ENCODE measurements around the gene TP53BP1.

TP53BP1 gene

DNA sequence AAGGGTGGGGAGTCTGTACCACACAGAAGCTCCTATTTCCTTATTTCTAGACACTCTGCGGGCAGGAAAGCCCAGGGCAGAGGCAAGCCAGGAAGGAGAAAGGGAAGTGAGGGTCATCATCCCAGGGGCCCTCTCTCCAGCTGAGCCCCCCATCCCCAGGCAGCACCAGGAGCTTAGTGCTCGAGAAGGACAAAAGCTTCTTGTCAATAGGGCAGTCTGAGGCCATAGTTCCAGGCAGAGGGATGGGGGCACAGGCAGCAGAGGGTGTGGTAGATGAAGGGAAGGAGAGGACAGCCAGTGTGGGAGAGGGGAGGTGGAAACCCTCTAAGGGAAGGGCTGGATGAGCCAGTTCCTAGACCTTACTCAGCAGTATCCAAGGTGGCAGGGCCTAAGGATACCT is 27.2 kb upstream of the TP53BP1 start:
- no peak for DNase-seq (ENCODE audit: low read depth)

- no peak for DNase-seq (ENCODE audit: low read depth)
Observed at GRCh38 chr15:43519196-43519595, 26.2 kb upstream of the TP53BP1 start.

GRCh38 chr15:43518197-43518761 is 25.3 kb upstream of the TP53BP1 start:
- no peak for DNase-seq (ENCODE audit: low read depth)

DNA sequence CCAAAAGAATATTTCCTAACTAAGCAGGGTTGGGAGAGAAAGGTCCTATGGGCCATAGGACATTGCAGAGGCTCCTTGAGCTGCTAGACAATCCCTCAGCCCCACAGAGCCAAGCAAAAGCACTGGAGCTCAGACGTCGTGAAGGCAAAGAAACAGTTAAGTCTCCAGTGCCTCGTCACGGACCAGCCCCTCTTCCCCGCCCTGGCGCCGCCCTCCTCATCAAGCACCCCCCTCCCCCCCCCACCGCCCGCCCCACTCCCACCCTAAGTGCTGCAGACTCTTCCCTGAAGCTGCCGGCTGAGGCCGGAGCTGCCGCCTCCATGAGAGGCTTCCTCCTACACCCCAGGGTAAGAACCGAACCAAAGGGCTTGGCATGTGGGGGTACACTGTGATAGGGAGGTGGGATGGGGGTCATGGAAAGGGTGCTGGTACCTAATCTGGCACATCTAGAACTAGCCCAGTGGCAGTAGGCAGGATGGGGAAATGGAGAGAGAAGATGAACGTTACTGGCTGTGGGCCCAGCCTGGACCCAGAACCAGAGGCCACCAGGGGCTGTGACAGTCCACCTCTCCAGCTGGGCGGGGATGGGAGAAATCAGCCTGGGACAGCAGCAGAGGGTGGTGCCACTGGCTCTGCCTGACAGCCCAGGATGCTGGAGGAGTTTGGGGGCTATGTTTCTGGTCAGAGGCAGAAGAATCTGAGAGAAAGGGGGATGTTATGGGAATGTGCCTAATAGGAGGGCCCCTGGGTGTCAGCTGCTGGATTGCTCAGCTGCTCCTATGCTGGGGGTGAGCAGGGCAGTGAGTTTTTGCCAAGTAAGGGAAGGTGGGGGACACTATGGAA is 24.6 kb upstream of the TP53BP1 start, which contains the start of gene MAP1A:
Gene MAP1A (plus strand): TSS at position 255 of the 843 bp plus-strand sequence. CDS start 3,866 bp downstream, outside the sequence.
- no peak for DNase-seq (ENCODE audit: low read depth)

- no peak for DNase-seq (ENCODE audit: low read depth)
Observed at GRCh38 chr15:43516801-43517353, 23.9 kb upstream of the TP53BP1 start.

GRCh38 chr15:43516185-43516584 is 23.2 kb upstream of the TP53BP1 start:
- DNase-seq (ENCODE audit: low read depth), result no peak

DNA sequence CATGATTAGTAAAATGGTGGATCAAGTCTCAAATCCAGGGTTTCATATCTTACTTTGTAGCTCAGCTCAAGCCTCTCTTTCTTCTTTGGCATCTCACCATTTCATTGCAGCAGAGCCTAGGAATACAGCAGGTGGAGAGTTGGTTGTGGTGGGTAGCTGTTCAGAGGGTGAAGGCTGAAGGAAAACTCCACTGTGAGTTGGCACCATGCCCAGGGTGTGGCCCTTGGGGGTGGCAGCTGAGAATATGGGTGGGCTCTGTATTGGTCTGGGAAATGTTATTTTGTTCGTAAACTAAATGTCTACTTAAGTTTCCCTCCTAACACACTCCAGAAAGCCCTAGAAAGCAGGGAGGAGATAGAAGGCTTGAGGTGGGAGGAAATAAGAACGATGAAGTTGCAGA is 22.8 kb upstream of the TP53BP1 start:
- no peak for DNase-seq (ENCODE audit: low read depth)

- DNase-seq (ENCODE audit: low read depth), result no peak
Observed at GRCh38 chr15:43514241-43515057, 21.5 kb upstream of the TP53BP1 start.

DNA sequence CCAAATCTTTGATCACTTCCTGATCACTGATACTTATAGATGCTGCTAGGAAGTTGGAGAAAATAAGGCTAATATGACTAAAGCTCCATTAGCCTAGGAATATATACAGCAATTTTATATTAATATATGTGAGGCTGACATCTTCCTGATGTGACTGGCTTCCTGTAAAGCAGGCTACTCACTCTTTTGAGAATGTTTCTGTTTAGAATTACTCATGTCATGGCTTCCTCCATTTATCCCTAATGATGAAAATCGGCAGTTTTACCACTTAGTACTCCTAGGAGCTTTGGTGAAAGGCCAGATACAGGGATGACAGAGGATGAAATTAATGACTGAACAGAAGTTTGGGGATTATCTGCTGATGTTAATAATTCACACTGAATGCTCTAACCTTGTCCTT is 20.6 kb upstream of the TP53BP1 start:
- DNase-seq (ENCODE audit: low read depth), result no peak

GRCh38 chr15:43511012-43511885 is 18.3 kb upstream of the TP53BP1 start:
- DNase-seq (ENCODE audit: low read depth), result no peak

DNA sequence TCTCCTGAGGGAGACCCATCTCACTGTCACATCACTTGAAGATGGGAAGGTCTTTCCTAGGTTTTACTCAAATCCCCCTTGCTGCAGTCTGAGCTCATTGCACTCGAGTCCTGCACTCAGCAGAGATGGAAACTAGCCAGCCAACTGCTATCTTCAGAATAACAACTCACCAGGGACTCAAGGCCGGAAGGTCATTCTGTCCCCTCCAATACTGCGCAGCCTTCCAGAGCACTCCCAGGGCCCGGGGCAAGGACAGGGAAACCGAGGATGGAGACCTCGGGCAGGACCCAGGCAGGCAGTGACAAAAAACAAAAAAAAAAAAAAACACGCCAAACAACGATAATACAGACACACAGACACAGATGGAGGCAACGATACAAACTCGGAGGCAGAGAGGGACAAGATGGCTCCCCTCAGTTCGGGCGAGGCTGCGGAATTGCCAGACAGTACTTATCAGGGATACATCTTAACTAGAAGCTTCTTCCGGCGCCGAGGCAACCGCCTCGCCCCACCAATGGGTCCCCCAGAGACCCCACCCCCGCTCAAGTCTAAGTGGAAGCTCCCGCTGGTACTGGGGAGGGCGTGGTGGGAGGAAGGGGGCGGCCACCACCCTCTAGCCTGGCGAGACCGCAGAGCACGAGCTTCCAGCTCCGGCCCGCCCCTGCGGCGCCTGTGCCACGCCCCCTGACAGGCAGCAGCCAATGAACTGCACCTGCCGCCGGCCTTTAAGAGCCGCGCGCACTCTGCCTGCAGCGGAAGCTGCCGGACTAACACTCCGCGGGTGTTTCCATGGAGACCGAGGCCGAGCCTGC is 17.4 kb upstream of the TP53BP1 start:
- peak; percentile 91 for DNase-seq (ENCODE audit: low read depth)

DNA sequence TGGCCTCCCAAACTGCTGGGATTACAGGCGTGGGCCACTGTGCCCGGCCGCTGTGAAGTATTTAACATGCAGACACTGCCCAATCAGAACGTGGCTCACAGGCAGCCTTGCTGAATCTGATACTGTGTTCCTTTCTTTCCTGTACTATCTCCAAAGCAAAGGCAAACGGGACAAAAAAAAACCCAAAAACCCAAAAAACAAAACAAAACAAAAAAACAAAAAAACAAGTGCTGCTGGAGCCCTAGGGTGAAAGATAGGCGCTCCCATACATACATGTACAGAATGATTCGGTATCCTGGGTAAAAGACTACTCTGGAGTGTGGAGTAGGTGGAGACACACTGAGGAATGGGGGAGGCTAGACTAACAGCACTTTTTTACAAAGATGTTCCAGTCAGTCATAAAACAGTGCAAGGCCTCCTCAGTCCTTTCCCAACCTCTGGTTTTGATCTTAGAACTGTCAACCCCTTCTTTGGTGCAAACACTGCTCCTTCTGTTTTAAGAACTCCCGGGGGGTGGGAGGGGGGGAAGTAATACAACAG is 16.8 kb upstream of the TP53BP1 start:
- DNase-seq (ENCODE audit: low read depth), result no peak

GRCh38 chr15:43508991-43509659 is 16.2 kb upstream of the TP53BP1 start:
- no peak for DNase-seq (ENCODE audit: low read depth)

DNA sequence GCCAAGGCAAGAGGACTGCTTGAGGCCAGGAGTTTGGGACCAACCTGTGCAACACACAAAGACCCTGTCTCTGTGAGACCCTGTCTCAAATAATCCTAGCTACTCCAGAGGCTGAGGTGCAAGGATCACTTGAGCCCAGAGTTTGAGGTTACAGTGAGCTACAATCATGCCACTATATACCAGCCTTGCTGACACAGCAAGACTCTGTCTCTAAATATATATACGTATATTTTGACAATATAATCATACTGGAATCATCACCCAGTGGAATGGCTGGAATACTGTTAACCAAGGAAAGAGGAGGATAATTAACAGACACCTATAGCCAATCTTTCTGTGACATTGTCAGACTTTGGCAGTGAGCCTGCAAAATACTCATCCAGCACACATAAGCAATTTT is 15.5 kb upstream of the TP53BP1 start:
- DNase-seq (ENCODE audit: low read depth), result no peak

DNA sequence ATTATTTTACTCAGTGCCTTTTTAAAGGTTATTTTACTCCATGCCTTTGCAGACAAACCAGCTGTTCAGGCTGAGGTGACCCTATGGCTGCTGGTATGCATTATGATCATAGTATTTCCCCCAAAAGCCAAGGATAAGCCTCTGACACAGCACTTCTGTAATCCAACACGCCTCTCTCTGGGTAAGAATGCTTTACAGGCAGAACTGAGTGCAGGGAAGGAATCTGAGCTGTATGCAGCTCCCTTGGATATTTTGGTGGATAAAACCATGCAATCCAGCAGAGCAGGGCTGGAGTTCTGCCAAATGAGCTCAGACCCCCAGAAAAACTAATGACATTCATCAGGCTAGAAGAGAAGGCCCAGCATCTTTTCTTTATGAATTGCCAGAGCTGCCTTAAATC is 12.8 kb upstream of the TP53BP1 start:
- no peak for DNase-seq (ENCODE audit: low read depth)

DNA sequence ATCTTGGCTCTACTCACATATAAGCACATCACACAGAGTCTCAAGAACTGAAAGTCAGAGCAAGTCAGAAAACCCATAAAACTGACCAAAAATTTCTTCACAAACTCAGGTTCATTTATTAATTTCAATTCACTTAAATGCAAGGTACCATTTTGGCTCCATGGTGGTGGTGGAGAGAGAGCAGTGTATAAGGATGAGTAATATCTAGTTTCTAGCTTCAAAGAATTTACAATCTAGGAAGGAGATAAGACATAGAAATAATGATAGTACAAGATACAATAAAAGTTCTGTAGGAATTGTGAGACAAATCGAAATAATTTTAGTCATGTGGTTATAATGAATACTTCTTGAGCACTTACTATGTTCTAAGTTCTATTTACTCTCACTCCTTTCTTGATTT is 6.7 kb upstream of the TP53BP1 start:
- no peak for DNase-seq (ENCODE audit: low read depth)

DNA sequence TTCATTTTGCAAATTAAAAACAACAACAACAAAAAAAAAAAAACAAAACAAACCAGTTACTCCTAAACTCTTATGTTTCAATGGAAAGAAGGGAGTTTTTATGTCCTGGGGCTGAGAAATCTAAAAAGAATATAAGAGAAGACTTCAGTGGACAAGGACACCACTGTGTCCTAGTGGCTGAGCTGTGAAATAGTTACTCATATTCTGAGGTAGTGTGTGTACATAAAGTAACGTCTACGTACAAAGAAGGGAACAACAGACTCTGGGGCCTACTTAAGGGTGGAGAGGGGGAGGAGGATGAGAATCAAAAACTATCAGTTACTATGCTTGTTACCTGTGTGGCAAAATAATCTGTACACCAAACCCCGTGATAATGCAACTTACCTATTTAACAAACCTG is 6.0 kb upstream of the TP53BP1 start:
- DNase-seq (ENCODE audit: low read depth), result no peak

DNA sequence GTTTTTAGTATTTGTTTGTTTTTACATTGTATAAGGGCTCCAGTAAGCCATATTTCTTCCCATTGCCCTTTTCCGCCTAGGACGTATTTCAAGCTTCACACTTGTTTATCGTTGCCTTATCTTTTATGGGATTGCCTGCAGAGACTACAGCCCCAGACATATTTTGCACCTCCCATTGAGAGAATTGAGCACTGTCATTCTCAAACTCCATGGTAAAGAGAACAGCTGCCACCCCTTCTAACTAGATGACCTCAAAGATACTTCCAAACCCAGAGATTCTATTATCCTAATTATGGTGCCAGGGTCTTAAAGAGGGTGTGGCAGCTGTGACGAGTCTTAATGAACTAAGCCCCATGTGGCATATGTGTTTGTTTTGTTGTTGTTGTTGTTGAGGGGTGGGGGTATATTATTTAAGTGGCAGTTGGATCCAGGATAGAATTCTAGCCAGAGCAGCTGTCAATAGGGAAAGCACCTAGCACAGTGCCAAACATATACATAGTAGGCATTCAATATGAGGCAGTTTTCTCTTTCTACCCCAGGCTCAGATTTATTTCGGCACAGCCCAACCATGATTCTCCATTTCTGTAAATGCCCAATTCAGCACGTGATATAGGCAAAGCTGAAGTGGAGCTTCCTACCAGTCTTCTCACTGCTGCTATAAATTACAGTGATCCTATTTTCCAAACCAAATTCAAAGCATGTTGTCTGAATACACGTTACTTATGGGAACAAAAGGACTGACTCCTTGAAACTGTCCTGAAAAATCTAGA is 932 bp upstream of the TP53BP1 start:
- DNase-seq (ENCODE audit: low read depth), result no peak

DNA sequence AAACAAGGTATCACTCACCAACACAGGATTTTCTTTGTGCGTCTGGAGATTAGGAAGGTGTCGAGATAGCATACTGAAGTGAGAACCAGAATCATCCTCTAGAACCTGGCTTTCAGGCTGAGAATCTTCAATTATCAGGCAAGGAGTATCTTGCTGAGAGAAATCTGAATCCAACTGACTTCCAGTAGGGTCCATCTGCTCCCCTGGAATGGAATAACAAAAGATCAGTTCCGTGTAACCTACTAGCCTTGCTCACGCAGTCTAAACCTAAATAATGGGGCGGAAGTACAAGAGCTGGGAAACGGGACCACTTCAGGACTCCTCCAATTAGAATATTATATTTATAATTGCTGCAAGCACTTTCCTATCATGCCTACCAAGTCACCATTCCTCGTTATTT is 690 bp downstream of the TP53BP1 start:
- no peak for DNase-seq (ENCODE audit: low read depth)
